Uterus (tissue), 4 donors: Measurements from ENCODE around the gene SPATS1. TPM values are rescaled to one million over a fixed set of nuclear protein-coding genes. Genes with fewer than 3 reads are reported as not detected.

Source experiments
- DNase-seq, 2 donors: peaks; one replicate each; pipeline ENCODE4 v3.0.0-alpha.2; 2019 to 2020
- H3K27ac ChIP-seq, 2 donors: fragments of 200-600 bp; sonication (generic); 1 replicate in 1 of 2; 2 replicates in 1 of 2; pipeline ENCODE4 v1.5.1; 2016 to 2018
- H3K27me3 ChIP-seq, 2 donors: fragments of 200-600 bp; sonication (generic); one replicate each; pipeline ENCODE4 v1.5.1; 2018 to 2019; ENCODE audit warnings: control low read depth in 1 of 2
- H3K36me3 ChIP-seq, 2 donors: fragments of 200-600 bp; sonication (generic); one replicate each; pipeline ENCODE4 v1.5.1; 2019; ENCODE audit warnings: control low read depth in 1 of 2
- H3K4me1 ChIP-seq, 2 donors: fragments of 200-600 bp; sonication (generic); one replicate each; pipeline ENCODE4 v1.5.1; 2018 to 2019; ENCODE audit warnings: control low read depth in 1 of 2
- H3K4me3 ChIP-seq, 2 donors: fragments of 200-600 bp; sonication (generic); 1 replicate in 1 of 2; 2 replicates in 1 of 2; pipeline ENCODE4 v1.5.1; 2018 to 2019; ENCODE audit warnings: mild to moderate bottlenecking in 1 of 2
- H3K9me3 ChIP-seq, 2 donors: fragments of 200-600 bp; sonication (generic); one replicate each; pipeline ENCODE4 v1.5.1; 2019; ENCODE audit warnings: control low read depth in 1 of 2
- POLR2A ChIP-seq, 2 donors: fragments of 450-650 bp; IDR thresholded peaks; one replicate each; pipeline ENCODE4 v1.6.1; 2016; ENCODE audit warnings: antibody characterized with exemption in 2 of 2, mild to moderate bottlenecking in 1 of 2, moderate library complexity in 1 of 2
- intact Hi-C: fragments of 100-400 bp; cut with DNase I; formaldehyde crosslinking; loops from one replicate; pipeline ENCODE4 v1.15.1; 2023; ENCODE audit warnings: low total_unique reads
- total RNA-seq, 4 donors: library from RNA; depleted of rRNA in 3 of 4; stranded (reverse); fragments of >200 nt in 3 of 4; gene quantifications; one replicate each; pipeline versions ENCODE4 v1.1.0 to v1.2.4, GENCODE V29; 2014 to 2023
- TF ChIP-seq, protein P1 (sequence below), 4 experiments: fragments of 200-600 bp in 2 of 4; fragments of 450-650 bp in 2 of 4; sonication (generic) in 2 of 4; IDR thresholded peaks; one replicate each; pipeline ENCODE4 v1.5.1; 2016 to 2019; ENCODE audit warnings: antibody characterized with exemption in 4 of 4, mild to moderate bottlenecking in 2 of 4, moderate library complexity in 1 of 4
- donor health status: DM: yes; HTN: yes; CAD: no.

The SPATS1 gene
- total RNA-seq, 4 donors from 2014 or later, result 0.62 TPM; not detected in 3

GRCh38 chr6:44301782-44302564, 40.5 kb upstream of the SPATS1 start:
- Histone ChIP-seq H3K4me1 (peaks cover 0 to 11% of the 10 kb centered on the region in 2 donors), H3K4me3 (no peak overlapping the region), H3K27me3 (no peaks in the 10 kb centered on the region), H3K9me3 (no peaks in the 10 kb centered on the region), H3K36me3 (no peaks in the 10 kb centered on the region), H3K27ac (no peak overlapping the region)
- intact Hi-C loops, result no loop called here
- no peak for TF ChIP-seq POLR2A (IDR thresholded peaks at IDR 0.05)
- TF ChIP-seq, protein P1, sequence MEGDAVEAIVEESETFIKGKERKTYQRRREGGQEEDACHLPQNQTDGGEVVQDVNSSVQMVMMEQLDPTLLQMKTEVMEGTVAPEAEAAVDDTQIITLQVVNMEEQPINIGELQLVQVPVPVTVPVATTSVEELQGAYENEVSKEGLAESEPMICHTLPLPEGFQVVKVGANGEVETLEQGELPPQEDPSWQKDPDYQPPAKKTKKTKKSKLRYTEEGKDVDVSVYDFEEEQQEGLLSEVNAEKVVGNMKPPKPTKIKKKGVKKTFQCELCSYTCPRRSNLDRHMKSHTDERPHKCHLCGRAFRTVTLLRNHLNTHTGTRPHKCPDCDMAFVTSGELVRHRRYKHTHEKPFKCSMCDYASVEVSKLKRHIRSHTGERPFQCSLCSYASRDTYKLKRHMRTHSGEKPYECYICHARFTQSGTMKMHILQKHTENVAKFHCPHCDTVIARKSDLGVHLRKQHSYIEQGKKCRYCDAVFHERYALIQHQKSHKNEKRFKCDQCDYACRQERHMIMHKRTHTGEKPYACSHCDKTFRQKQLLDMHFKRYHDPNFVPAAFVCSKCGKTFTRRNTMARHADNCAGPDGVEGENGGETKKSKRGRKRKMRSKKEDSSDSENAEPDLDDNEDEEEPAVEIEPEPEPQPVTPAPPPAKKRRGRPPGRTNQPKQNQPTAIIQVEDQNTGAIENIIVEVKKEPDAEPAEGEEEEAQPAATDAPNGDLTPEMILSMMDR (IDR thresholded peaks at IDR 0.05), result no peak
- no peak for DNase-seq

GRCh38 chr6:44302856-44303255, 39.6 kb upstream of the SPATS1 start:
- Histone ChIP-seq H3K27ac (no peak overlapping the region), H3K4me3 (no peak overlapping the region), H3K9me3 (no peaks in the 10 kb centered on the region), H3K4me1 (peaks cover 0 to 2% of the 10 kb centered on the region in 2 donors), H3K36me3 (no peaks in the 10 kb centered on the region), H3K27me3 (no peaks in the 10 kb centered on the region)
- no peak for DNase-seq
- intact Hi-C loops, result no loop called here
- no peak for TF ChIP-seq POLR2A (IDR thresholded peaks at IDR 0.05)

DNA sequence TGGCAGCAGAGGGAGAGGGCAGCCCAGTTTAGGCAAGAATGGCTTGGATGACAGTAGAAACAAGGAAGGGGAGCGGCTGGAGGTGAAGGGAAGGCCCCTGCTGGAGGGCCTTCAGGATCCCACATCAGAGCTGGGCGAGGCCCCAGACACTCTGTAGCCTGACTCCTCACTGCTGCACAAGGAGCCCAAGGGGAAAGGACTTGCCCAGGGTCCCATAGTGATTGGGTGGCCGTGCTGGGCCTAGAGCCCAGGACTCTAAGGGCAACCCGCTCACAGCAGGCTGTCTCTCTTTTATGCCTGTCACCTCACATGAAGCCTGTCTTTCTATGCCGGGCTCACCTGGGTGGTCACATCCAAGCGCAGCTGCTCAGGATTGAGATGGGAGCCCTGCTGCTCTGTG, 38.6 kb upstream of the SPATS1 start:
- no peak overlapping the region for H3K27ac ChIP-seq
- H3K27me3 ChIP-seq, result no peaks in the 10 kb centered on the region
- no peak overlapping the region for H3K4me3 ChIP-seq
- no peak for TF ChIP-seq POLR2A (IDR thresholded peaks at IDR 0.05)
- TF ChIP-seq, protein P1 (IDR thresholded peaks at IDR 0.05), result no peak
- H3K9me3 ChIP-seq, result no peaks in the 10 kb centered on the region
- intact Hi-C loops, result no loop called here
- H3K36me3 ChIP-seq, result no peaks in the 10 kb centered on the region
- no peaks in the 10 kb centered on the region for H3K4me1 ChIP-seq
- no peak for DNase-seq

GRCh38 chr6:44304282-44305199, 37.9 kb upstream of the SPATS1 start:
- Histone ChIP-seq H3K36me3 (no peaks in the 10 kb centered on the region), H3K9me3 (no peaks in the 10 kb centered on the region), H3K4me1 (no peaks in the 10 kb centered on the region), H3K27ac (no peak overlapping the region), H3K4me3 (no peak overlapping the region), H3K27me3 (no peaks in the 10 kb centered on the region)
- intact Hi-C loops, result no loop called here
- TF ChIP-seq, protein P1 (IDR thresholded peaks at IDR 0.05), result peak; percentile 43 to 63 (median 56)
- no peak for TF ChIP-seq POLR2A (IDR thresholded peaks at IDR 0.05)
- no peak for DNase-seq

DNA sequence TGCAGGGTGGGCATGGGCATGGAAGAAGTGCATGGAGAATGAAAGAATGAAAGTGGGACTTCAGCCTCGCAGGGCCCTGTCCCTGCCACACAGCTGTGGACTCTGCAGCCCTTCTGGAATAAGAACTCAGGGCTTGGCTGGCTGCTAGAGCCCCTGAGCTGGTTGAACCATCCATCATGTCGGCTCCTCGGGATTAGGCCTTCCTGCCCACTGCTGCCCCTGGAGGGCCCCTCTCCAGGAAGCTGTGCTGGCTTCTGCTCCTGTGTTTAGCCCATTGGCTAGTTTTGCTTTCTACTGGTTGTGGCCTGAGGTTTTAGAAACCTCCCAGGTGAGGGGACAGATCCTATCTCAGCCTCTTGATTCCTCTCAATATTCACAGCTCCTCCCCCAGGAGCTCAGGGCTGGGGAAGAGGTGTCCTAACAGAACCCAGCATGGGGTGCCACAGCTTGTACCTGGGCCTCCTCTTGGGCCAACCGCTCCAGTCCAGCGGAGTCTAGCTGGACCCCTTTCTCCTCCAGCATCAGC, 37.2 kb upstream of the SPATS1 start:
- Histone ChIP-seq H3K4me3 (no peak overlapping the region), H3K36me3 (no peaks in the 10 kb centered on the region), H3K27ac (no peak overlapping the region), H3K27me3 (no peaks in the 10 kb centered on the region), H3K9me3 (no peaks in the 10 kb centered on the region), H3K4me1 (no peaks in the 10 kb centered on the region)
- DNase-seq, result no peak
- TF ChIP-seq POLR2A (IDR thresholded peaks at IDR 0.05), result no peak
- TF ChIP-seq, protein P1 (IDR thresholded peaks at IDR 0.05), result no peak
- intact Hi-C loops, result no loop called here
